HG03196 (cell line): ENCODE measurements around the gene KANSL3.
"Not testable (repeated sequence)": the region's sequence is repeated elsewhere in the genome, so short reads cannot be mapped to it uniquely, and the experiment has no call there.

Experiments used
- ATAC-seq: cut with Tn5 transposase; IDR thresholded peaks from one replicate; pipeline ENCODE4 v1.9.1; 2021; ENCODE audit not compliant: unreplicated experiment

Gene KANSL3

DNA sequence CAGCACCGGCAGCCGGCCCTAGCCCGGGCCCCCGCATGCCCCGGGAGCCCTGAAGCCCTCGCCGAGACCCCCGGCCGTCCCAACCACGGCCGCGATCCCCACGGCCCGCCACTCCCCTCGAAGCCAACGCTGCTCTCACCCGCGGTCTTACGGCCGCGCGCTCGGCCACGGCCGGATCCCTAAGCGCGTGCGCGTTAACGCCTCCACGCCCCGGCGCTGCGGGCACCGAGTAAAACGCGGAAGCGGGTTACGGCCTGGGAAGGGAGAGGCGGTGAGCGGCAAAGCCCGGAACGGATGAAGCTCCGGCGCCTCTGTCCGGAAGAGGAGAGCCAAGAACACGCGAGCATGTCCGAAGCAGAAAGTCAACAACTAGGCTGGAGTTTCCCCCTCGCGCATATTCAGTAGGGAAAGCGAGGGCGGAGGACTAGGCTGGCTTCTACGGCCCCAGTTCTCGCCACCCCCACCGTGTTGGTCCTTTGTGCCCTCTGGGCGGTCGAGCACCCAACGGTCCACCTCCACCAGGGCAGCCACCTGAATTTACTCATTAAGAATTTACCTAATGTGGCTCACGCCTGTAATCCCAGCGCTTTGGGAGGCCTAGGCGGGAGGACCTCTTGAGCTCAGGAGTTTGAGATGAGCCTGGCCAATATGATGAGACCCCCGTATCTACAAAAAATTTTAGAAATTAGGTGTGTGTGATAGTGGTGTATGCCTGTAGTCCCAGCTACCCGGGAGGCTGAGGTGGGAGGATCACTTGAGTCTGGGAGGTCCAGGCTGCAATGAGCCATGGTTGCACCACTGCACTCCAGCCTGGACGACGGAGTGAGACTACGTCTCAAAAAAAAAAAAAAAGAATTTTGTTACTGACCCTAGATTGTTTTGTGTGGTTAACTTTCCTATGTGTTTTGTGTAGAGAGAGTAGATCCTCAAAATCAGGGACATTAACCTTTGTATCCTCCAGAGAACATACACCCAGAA, at the start of gene KANSL3:
Gene KANSL3, minus strand, starts transcription at position 169 of the 978 bp plus-strand sequence. CDS start 1,177 bp downstream, outside the sequence.
- ATAC-seq: peak; percentile 75

GRCh38 chr2:96687266-96687665, 49.2 kb upstream of the KANSL3 start:
- ATAC-seq: no peak

DNA sequence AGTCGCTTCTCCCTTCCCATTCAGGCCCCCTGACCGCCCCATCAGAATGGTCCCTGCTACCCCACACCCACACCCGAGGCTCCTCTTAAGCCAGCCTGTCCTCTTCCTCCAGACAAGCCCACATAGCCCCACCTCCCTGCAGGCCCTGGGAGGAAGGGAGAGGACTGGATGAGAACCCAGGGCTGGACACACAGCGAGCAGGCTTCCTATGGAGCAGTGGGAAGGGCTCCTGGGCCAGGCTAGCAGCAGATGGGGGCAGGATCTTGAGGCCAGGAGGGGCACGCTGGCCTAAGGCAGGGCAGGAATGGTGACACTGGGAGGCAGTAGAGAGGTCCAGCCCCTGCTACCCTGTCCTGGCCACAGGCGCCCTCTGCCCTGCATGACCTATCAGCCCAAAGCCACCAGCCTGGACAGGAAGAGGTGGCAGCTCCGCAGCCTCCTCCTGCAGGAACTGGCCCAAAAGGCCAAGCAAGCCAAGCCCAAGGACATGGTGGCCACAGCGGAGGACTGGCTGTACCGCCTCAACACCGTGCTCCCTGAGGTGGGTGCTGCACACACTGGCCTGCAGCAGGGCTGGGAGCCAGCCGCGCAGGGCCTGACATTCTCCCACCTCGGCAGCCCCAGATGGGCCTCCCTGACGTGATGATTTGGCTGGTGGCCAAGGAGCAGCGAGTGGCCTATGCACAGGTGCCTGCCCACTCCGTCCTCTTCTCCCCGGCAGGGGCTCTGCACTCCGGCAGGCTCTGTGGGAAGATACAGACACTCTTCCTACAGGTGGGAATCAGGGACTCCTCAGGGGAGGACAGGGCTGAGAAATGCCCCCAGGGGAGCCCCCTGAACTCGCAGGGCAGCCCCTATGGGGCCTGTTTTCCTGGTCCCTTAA, 47.7 kb upstream of the KANSL3 start:
- ATAC-seq: no peak

DNA sequence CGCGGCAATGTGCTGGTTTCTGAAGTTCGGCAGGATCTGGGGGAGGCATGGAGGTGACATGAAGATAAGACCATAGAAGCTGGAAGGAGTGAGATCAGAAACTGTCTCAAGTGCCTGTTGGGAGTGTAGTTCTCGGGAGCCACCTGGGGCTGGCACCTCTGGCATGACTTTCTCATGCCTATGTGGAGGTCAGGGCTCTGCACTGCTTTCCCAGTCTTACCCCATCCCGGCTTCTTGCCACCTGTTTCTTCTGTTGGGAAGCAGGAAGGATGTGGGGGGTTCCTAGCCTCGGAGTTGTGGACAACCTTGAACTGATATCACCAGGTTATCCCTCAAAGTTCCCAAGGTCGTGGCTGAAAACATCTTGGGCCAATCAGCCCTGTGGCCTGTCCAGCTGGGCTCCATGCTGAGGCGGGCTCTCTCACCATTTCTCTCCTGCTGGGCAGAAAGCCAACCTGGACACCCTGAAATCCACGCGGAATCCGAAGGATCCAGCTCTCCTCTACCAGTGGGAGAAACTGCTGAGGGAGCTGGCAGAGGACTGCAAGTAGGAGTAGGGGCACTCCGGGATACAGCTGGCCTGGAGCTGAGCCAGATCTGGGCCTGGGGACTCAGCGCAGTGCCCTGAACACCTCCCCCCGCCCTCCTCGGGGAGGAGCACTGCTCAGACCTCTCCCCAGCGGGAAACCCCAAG, 46.9 kb upstream of the KANSL3 start:
- no peak for ATAC-seq

DNA sequence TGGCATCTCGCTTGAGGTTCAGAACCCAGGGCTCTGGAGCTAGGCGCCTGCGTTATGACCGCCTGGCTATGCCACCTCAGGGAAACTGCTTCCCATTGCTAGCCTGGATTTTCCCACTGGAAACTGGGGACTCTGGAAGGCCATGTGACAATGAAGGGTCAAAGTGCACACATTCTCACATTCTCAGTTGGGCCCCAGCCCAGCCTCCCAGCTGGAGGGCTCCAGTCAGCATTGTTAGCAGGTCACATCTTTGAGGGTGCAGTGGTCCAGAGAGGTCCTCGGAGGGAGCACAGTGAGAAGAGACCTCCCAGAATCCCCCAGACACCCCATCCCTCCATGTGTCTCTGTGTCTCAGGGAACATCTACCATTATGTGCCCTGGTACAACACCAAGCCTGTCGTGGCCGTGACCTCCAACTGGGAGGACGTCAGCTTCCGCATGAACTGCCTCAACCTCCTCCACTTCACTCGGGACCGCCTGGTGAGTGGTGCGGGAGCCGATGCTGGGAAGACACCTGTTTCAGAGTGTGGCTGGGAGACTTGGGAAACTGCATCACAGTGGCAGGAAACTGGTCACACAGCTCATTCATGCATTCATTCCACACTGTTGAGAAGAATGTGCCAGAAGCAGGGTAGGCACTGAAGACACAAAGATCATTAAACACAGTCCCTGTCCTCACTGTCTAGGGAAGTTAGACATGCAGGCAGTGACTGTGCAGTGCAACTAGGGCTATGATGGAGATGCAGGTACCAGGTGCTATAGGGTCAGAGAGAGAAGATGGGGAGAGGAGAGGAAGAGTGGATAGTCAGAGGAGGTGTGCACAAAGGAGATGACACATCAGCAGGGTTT, 46.1 kb upstream of the KANSL3 start:
- no peak for ATAC-seq

DNA sequence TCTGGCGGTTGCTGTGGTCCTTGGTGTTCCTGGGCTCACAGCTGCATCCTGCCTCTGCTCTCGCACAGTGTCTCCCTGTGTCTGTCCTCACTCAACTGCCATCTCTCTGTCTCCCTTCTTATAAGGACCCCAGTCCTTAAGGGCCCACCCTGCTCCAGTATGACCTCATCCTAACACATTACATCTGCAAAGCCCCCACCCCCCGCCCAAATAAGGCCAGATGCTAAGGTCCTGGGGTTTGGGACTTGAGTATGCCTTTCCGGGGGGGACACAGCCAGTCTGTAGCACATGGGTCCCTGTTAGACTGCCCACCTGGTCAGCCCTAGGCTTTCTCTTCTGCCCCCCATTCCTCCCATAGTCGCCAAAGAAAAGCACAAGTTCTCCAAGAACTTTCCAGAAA, 45.2 kb upstream of the KANSL3 start:
- no peak for ATAC-seq

GRCh38 chr2:96681540-96681939, 43.4 kb upstream of the KANSL3 start:
- ATAC-seq: no peak

GRCh38 chr2:96680561-96681141, 42.5 kb upstream of the KANSL3 start:
- ATAC-seq: no peak

- ATAC-seq: no peak
Measured at GRCh38 chr2:96679848-96680247, 41.7 kb upstream of the KANSL3 start.

DNA sequence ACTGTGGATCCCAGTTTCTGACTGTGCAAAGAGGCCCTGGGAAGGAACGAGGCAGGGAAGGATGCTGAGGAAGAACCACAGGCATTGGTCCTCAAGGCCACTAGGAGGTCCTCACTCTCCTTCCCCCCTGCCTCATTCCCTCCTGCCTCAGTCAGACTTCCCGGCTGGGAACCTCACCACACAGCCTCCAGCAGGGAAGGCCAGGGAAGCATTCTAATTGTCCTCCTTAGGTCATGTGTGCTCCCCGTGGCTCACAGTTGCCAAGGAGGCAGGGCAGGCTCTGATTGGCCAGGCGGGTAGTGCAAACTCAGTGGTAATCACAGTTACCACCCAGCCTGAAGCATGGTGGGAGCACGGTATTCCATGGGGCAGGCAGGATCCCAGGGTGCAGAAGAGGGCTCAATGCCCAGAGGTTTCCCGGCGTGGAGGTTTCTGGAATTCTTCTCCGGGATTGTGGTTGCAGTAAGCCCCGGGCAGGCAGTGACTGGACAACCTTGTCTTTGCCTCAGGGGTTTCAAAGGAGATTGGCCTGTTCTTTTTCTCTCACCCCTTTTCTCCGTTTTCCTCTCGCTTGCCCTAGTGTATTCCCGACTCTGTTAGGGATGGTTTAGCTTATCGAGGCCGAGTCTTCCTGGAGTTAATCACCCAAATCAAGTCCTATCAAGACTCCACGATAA, 31.6 kb upstream of the KANSL3 start:
- no peak for ATAC-seq

GRCh38 chr2:96668771-96669170, 30.7 kb upstream of the KANSL3 start:
- ATAC-seq: no peak

DNA sequence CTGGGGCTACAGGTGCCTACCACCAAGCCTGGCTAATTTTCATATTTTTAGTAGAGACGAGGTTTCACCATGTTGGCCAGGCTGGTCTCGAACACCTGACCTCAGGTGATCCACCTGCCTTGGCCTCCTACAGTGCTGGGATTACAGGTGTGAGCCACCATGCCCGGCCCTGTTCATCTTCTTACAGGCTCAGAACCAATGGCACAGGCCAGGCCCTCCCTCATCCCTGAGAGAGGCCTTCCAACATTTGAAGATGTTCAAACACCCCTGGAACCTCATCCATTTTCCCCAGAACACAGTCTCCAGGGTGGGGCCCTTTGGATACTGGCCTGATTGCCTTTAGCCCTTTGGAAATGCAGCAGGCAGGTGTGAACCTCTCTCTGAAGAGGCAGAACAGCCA, 27.6 kb upstream of the KANSL3 start:
- ATAC-seq: not testable (repeated sequence)

DNA sequence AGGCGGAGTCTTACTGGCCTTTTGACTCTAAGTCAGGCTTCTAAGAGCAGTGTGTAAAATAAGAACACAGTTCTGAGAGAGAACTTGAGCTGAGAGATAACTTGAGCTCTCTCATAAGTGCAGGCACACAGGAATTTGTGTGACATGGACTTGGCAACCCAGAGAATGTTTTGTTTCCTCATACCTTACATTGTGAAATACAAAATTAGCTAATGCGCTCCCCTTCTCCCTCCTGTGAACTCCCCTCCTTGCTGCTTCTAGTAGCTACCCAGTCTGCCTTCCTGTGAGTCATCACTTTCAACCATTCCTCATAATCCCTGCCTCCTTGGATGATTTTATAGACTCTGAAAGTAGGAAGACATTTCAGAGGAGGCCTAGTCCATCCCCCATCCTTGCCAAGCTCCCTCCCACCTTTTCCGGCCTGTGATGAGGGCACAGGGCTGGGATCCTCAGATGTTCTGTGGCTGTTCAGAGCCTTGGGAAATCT, 27.0 kb upstream of the KANSL3 start:
- ATAC-seq: no peak

DNA sequence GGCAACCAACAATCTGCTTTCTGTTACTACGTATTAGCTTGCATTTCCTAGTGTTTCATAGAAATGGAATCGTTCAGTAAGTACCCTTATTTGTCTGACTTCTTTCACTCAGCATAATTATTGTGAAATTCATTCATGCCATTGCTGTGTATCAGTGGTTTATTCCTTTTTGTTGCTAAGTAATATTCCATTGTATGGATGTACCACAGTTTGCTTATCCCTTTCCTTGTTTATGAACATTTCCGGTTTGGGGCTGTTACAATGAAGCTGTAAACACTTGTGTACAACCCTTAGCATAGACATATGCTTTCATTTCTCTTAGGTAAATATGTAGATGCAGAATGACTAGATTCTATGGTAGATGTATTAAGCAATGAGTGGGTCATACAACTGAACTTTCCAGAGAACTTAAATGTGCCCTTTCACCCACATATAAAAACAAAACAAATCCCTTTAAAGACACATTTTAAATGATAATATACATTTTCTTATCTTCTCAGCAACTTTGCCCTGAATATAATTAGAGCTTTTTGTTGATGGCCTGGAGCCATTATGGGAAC, 26.3 kb upstream of the KANSL3 start:
- ATAC-seq: no peak

DNA sequence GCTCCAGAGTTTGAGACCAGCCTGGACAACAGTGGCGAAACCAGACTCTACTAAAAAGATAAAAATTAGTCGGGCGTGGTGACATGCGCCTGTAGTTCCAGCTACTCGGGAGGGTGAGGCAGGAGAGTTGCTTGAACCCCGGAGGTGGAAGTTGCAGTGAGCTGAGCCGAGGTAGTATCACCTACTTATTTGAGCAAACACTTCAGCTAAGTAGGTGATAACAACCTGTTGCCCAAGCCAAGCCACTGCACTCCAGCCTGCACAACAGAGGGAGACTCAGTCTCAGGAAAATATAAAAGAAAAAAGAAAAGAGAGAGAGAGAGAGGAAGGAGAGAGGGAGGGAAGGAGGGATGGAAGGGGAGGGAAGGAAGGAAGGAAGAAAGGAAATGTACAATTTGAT, 25.7 kb upstream of the KANSL3 start:
- no peak for ATAC-seq

- ATAC-seq: no peak
Measured at GRCh38 chr2:96663177-96663576, 25.1 kb upstream of the KANSL3 start.

DNA sequence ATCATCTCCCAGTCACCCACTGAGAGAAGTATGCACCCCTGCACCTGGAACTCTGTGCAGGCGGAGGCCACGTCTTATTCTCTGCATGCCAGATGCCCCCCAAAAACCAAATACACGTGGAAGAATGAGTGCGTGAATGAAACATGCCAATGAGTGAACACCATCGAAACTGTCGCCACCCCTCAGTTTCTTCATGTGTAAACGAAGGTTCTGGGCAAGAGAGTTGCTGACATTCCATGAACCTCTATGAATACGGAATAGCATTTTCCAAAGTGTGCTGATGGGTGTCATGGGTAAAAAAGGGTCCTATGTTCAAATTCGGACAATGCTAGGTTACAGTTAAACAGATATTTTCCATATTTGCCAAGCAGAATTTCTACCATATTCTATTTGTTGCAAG, 24.2 kb upstream of the KANSL3 start:
- no peak for ATAC-seq

GRCh38 chr2:96661324-96661723, 23.2 kb upstream of the KANSL3 start:
- ATAC-seq: no peak

- ATAC-seq: no peak
Measured at GRCh38 chr2:96656540-96656939, 18.4 kb upstream of the KANSL3 start.
